Stimulated activated CD4-positive, alpha-beta T cell treated with anti-CD3 and anti-CD28 coated beads, TNF-alpha, amount 100 ng/mL, for 24 hours (primary cell): ENCODE measurements around the gene KISS1.

Experiments used
- DNase-seq, 3 experiments: peaks; one replicate each; pipeline ENCODE4 v3.0.0-alpha.2; 2020; ENCODE audit warnings: low read depth in 3 of 3

The KISS1 gene

GRCh38 chr1:204161609-204162493 is 34.4 kb downstream of the KISS1 start:
- DNase-seq, result no peak

GRCh38 chr1:204157962-204158361 is 38.3 kb downstream of the KISS1 start:
- DNase-seq, result no peak

GRCh38 chr1:204155881-204156280 is 40.4 kb downstream of the KISS1 start:
- DNase-seq, result no peak

GRCh38 chr1:204154568-204155255 is 41.6 kb downstream of the KISS1 start:
- no peak for DNase-seq

GRCh38 chr1:204153667-204154066 is 42.6 kb downstream of the KISS1 start:
- no peak for DNase-seq

- no peak for DNase-seq
Measured at GRCh38 chr1:204152310-204153044, 43.8 kb downstream of the KISS1 start.

- DNase-seq, result peak; percentile 3 to 32 (median 19)
Measured at GRCh38 chr1:204151552-204152309, 44.6 kb downstream of the KISS1 start, which contains the start of gene ETNK2. Gene ETNK2, minus strand, starts transcription at chr1:204152044. Its CDS starts 192 bp downstream, at chr1:204151852.

GRCh38 chr1:204150702-204151551 is 45.4 kb downstream of the KISS1 start:
- no peak for DNase-seq

GRCh38 chr1:204149635-204150565 is 46.4 kb downstream of the KISS1 start:
- no peak for DNase-seq

- DNase-seq, result no peak
Measured at GRCh38 chr1:204149107-204149506, 47.2 kb downstream of the KISS1 start.

GRCh38 chr1:204147406-204148383 is 48.6 kb downstream of the KISS1 start:
- no peak for DNase-seq

GRCh38 chr1:204146965-204147364 is 49.3 kb downstream of the KISS1 start:
- no peak for DNase-seq

GRCh38 chr1:204146309-204146708 is 50.0 kb downstream of the KISS1 start:
- no peak for DNase-seq

GRCh38 chr1:204145033-204145504 is 51.2 kb downstream of the KISS1 start:
- no peak for DNase-seq

- no peak for DNase-seq
Measured at GRCh38 chr1:204143276-204144041, 52.8 kb downstream of the KISS1 start.

- DNase-seq, result no peak
Measured at GRCh38 chr1:204142032-204142974, 54.0 kb downstream of the KISS1 start.
